GM21381 (cell line): Measurements from ENCODE around the gene ZNF646.
A peak's percentile ranks its signal among the peaks of the same experiment; 100 is the strongest.

Source experiments
- ATAC-seq: cut with Tn5 transposase; IDR thresholded peaks from one replicate; pipeline ENCODE4 v1.9.1; 2021; ENCODE audit warnings: mild to moderate bottlenecking, moderate library complexity; ENCODE audit not compliant: unreplicated experiment

The ZNF646 gene

DNA sequence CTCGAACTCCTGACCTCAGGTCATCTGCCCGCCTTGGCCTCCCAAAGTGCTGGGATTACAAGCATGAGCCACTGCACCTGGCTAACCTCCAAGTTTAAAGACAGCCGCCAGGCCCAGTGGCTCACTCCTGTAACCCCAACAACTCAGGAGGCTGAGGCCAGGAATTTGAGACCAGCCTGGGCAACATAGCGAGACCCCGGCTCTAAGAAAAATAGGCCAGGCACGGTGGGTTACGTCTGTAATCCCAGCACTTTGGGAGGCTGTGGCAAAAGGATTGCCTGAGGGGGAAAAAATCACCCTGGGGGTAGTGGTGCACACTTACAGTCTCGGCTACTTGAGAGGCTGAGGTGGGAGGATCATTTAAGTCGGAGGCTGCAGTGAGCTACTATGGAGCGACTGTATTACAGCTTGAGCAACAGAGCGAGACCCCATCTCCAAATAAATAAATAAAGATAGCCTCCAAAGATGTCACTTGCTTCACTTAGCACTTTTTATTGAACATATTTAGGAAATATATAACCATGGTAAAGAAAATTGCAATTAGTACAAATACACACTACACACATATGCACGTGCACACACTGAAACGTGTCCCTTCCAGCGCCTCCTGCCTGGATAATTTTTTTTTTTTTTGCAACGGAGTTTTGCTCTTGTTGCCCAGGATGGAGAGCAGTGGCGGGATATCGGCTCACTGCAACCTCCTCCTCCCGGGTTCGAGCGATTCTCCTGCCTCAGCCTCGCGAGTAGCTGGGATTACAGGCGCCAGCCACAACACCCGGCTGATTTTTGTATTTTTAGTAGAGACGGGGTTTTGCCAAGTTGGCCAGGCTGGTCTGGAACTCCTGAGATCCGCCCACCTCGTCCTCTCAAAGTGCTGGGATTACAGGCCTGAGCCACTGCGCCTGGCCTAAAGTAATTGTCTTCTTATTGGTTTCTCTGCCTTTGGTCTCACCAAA is 32.6 kb downstream of the ZNF646 start:
- no peak for ATAC-seq

- ATAC-seq: no peak
Observed at GRCh38 chr16:31107465-31107867, 33.2 kb downstream of the ZNF646 start.

- peak; percentile 70 for ATAC-seq
Observed at GRCh38 chr16:31108035-31108793, 34.0 kb downstream of the ZNF646 start, which contains the start of gene BCKDK. Gene BCKDK, plus strand, starts transcription at chr16:31108386. Its CDS starts 838 bp downstream, at chr16:31109224.

DNA sequence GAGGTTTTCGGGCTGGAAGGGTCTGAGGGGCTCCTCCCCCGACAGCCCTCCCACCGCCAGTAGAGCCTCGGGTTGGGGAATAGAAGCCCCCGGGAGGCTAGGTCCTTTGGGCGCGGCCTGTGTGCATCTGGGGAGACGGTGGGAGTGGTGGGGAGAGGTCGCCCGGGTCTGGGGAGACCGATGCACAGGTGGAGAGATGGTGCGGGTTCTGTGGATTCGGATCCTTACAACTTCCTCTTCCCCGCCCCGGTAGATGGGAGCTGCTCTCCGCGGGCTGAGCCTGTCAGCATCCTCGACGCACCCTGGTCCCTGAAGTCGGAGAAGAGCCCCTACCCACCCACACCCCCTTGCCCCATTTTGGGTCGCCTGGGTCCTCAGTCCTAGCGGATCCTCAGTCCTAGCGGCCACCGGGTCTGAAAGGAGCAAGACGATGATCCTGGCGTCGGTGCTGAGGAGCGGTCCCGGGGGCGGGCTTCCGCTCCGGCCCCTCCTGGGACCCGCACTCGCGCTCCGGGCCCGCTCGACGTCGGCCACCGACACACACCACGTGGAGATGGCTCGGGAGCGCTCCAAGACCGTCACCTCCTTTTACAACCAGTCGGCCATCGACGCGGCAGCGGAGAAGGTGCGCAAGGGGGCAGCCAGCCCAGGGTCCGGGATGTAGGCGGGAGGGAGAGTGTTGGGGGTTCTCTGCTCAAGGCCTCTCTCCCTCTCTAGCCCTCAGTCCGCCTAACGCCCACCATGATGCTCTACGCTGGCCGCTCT is 34.8 kb downstream of the ZNF646 start:
- no peak for ATAC-seq

DNA sequence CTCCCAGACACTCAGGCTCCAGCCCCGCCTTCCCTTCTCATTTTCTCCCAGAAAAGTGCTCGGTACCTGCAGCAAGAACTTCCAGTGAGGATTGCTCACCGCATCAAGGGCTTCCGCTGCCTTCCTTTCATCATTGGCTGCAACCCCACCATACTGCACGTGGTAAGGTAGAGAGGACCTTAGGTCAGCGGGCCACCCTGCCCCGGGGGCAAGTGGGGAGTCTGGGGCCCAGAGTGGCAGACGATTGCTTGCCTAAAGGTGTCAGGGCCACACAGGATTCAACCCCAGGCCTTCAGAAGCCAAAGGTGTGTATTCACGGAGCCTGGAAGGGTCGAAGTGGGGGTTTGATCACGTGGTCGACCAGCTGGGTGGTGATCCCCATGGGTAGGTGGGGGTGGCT is 35.4 kb downstream of the ZNF646 start:
- no peak for ATAC-seq

DNA sequence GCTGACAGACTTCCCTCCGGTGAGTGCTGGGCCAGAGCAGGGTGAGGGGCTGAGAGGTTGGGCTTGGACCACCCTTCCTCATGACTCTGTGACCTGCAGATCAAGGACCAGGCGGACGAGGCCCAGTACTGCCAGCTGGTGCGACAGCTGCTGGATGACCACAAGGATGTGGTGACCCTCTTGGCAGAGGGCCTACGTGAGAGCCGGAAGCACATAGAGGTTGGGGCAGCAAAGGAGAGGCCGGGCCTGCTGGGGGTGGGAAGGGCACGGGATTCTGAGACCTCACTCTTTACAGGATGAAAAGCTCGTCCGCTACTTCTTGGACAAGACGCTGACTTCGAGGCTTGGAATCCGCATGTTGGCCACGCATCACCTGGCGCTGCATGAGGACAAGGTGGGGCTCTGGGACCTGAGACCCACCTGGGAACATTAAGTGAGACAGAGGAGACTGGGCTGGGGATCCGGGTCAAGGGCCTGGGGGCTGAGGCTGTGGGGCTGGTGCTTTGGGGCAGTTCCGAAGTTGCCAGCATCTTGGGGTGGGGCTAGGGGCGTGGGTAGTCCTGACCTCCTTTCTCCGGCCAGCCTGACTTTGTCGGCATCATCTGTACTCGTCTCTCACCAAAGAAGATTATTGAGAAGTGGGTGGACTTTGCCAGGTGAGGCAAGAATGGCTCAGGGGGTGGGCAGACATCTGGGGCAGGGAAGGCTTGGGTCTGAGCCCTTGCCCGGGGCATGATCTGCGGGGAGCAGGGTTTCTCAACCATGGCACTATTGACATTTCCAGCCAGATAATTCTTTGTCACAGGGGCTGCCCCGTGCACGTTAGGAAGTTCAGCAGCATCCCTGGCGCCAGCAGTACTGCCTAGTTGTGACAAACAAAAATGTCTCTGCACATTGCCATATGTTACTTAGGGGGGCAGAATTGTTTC is 36.1 kb downstream of the ZNF646 start:
- no peak for ATAC-seq

GRCh38 chr16:31111881-31112466 is 37.8 kb downstream of the ZNF646 start:
- ATAC-seq: no peak

GRCh38 chr16:31112711-31113110 is 38.5 kb downstream of the ZNF646 start:
- ATAC-seq: no peak

- no peak for ATAC-seq
Observed at GRCh38 chr16:31113121-31114120, 39.2 kb downstream of the ZNF646 start.

DNA sequence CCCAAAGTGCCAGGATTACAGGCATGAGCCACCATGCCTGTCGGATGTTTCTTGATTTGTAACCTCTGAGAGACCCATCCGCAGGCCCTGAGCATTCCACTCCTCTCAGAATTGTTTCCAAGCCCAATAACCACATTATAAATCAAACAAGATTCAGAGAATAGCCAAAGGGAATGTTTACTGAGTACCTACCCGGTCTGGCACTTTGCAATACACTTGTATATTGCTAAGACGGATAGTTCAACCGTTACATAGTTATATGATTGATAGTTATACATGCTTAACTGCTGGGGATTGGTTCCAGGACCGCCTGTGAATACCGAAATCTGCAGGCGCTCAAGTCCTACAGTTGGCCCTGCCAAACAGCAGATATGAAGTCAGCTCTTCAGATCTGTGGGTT is 40.2 kb downstream of the ZNF646 start:
- ATAC-seq: no peak

GRCh38 chr16:31117384-31118222 is 43.4 kb downstream of the ZNF646 start, which contains the start of gene KAT8:
Gene KAT8, plus strand, starts transcription at chr16:31117664. Its CDS starts 18 bp downstream, at chr16:31117682.
- ATAC-seq: peak; percentile 86

DNA sequence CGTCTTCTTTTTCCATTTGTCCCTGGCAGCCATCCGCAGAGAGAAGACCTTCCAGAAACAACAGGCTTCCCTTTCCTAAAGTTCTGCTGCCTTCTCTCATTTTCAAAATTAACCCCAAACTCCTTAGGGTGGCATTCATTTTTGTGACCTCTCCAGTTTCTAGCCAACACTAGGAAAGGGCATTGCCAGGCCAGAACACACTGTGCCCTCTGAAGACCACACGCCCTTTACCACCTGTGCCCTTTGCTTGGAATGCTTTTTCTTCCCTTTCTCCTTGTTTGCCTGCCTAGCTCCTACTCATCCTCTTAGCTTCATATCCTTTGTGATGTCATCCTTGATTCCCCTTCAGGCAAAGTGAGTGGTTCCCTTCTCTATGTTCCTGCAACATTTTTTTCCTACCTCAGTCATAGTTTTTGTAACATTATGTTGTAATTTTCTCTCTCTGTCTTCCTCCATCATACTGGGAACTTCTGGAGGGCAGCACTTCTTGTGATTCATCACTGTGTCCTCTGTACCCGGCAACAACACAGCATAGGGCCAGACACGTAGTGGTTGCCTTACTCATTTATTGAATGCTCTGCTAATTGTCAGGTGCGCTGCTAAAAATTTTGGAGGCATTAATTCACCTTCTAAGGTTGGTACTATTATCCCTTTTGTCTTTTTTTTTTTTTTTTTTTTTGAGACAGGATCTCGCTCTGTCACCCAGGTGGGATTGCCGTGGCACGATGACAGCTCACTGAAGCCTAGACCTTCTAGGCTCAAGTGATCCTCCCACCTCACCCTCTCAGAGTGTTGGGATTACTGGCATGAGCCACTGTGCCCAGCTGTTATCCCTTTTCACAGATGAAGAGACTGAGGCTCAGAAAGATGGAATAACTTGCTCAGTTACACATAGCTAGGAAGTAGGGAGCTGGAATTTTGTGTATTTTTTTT is 44.3 kb downstream of the ZNF646 start:
- ATAC-seq: no peak

DNA sequence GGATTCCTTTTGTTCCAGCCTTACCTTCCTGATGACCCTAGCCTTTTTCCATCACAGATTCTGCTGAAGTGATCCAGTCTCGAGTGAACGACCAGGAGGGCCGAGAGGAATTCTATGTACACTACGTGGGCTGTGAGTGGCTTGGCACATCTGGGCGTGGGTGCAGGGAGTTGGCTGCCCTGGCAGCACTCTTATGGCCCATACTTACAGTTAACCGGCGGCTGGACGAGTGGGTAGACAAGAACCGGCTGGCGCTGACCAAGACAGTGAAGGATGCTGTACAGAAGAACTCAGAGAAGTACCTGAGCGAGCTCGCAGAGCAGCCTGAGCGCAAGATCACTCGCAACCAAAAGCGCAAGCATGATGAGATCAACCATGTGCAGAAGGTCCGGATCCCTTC is 45.9 kb downstream of the ZNF646 start:
- no peak for ATAC-seq

DNA sequence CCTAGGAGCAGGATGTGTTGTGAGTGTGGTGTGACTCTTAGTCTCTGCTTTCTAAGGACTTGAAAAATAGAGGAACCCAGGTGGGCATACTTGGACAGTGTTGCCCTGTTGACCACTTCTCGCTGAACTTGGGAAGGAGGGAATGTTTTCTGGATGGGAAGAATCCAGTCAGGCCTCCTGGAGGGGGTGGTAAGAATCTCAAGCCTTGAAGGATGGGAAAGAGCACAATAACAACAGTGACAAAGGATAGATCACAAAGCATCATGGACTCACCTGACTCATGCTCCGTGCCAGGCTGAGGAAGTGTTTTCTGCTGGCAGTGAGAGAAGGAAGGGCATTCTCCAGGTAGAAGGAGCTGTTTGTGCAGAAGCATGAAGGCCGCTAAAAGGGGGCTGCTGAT is 51.6 kb downstream of the ZNF646 start:
- ATAC-seq: no peak

GRCh38 chr16:31127182-31127581 is 53.0 kb downstream of the ZNF646 start:
- no peak for ATAC-seq
